B cell (primary cell): ENCODE measurements around the gene ADAMTS19. TPM values are rescaled to one million over a fixed set of nuclear protein-coding genes. Genes with fewer than 3 reads are reported as not detected.

ENCODE experiments used
- ATAC-seq: fragments of 200-7000 bp; cut with Tn5 transposase; one replicate; pipeline ENCODE4 v1.10.0; 2021; ENCODE audit warnings: low read depth, mild to moderate bottlenecking, moderate number of reproducible peaks, moderate library complexity
- CTCF ChIA-PET: fragments of 350-600 bp; sonication (Branson Sonifier 250); formaldehyde crosslinking; loops from one replicate; lab custom pipeline; 2021; ENCODE audit warnings: antibody characterized with exemption, inconsistent platforms; lab: Charles Lee
- POLR2A ChIA-PET: fragments of 350-600 bp; sonication (Branson Sonifier 250); formaldehyde crosslinking; loops from one replicate; lab custom pipeline; 2021; ENCODE audit warnings: antibody characterized with exemption; lab: Charles Lee
- DNase-seq: peaks from one replicate; pipeline ENCODE4 v3.0.0; 2013
- H2AFZ ChIP-seq: 2 replicates; pipeline ENCODE4 v1.6.1; 2012; ENCODE audit warnings: mild to moderate bottlenecking, low read depth, low read length; ENCODE audit not compliant: insufficient read depth, poor library complexity, severe bottlenecking
- H3K27ac ChIP-seq, 2 donors: 1 replicate in 1 of 2; 2 replicates in 1 of 2; pipeline ENCODE4 v1.5.1; 2012 to 2013; ENCODE audit warnings: low read length in 2 of 2, mild to moderate bottlenecking in 2 of 2, moderate library complexity in 1 of 2
- H3K27me3 ChIP-seq, 4 experiments: fragments of 200-600 bp in 1 of 4; sonication (generic) in 1 of 4; replicated peaks in 1 of 4; 1 replicate in 2 of 4; 2 replicates in 2 of 4; pipeline versions ENCODE4 v1.6.1 to v1.7.0; 2013 to 2016; ENCODE audit warnings: low read length in 3 of 4, mild to moderate bottlenecking in 2 of 4, mixed read lengths in 1 of 4, moderate library complexity in 1 of 4; ENCODE audit not compliant: insufficient read depth in 4 of 4, control insufficient read depth in 3 of 4; ENCODE audit errors: control extremely low read depth in 1 of 4
- H3K36me3 ChIP-seq, 2 experiments: replicated peaks in 1 of 2; 1 replicate in 1 of 2; 2 replicates in 1 of 2; pipeline versions ENCODE4 v1.6.1 to v1.7.1; 2013; ENCODE audit warnings: low read length in 1 of 2; ENCODE audit not compliant: insufficient read depth in 2 of 2, control insufficient read depth in 1 of 2; ENCODE audit errors: control extremely low read depth in 1 of 2, extremely low read depth in 1 of 2
- H3K4me1 ChIP-seq, 2 donors: fragments of 200-600 bp in 1 of 2; sonication (generic) in 1 of 2; 1 replicate in 1 of 2; 2 replicates in 1 of 2; pipeline versions ENCODE4 v1.5.1 to v1.6.1; 2013 to 2017; ENCODE audit warnings: low read length in 2 of 2; ENCODE audit not compliant: control insufficient read depth in 2 of 2, insufficient read depth in 2 of 2
- H3K4me2 ChIP-seq: replicated peaks from 2 replicates; pipeline ENCODE3; 2012; ENCODE audit warnings: mild to moderate bottlenecking, low read depth, low read length; ENCODE audit not compliant: poor library complexity, severe bottlenecking
- H3K4me3 ChIP-seq, 5 experiments: fragments of 200-600 bp in 1 of 5; sonication (generic) in 1 of 5; 1 replicate in 3 of 5; 2 replicates in 2 of 5; pipeline versions ENCODE4 v1.5.1 to v1.7.0; 2011 to 2016; ENCODE audit warnings: low read length in 4 of 5, mild to moderate bottlenecking in 4 of 5, low read depth in 2 of 5, control low read depth in 1 of 5, moderate library complexity in 1 of 5; ENCODE audit not compliant: insufficient read depth in 1 of 5; ENCODE audit errors: control extremely low read depth in 1 of 5, extremely low read depth in 1 of 5
- H3K79me2 ChIP-seq: fragments of 200-600 bp; sonication (generic); one replicate; pipeline ENCODE4 v1.6.0; 2016; ENCODE audit warnings: low read length; ENCODE audit not compliant: control insufficient read depth, insufficient read depth
- H3K9ac ChIP-seq: fragments of 200-600 bp; sonication (generic); 2 replicates; pipeline ENCODE4 v1.6.1; 2017; ENCODE audit warnings: mild to moderate bottlenecking, low read length, moderate library complexity
- H3K9me3 ChIP-seq, 3 donors: one replicate each; pipeline versions ENCODE4 v1.6.1 to v1.7.1; 2013; ENCODE audit warnings: low read length in 2 of 3; ENCODE audit not compliant: control insufficient read depth in 2 of 3, insufficient read depth in 1 of 3; ENCODE audit errors: control extremely low read depth in 1 of 3
- H4K20me1 ChIP-seq: 2 replicates; pipeline ENCODE4 v1.6.0; 2012; ENCODE audit warnings: mild to moderate bottlenecking, low read length; ENCODE audit not compliant: insufficient read depth, control insufficient read depth, poor library complexity, severe bottlenecking
- H3K27ac Mint-ChIP-seq: one replicate; pipeline ENCODE4 v1.8.0; 2021; ENCODE audit warnings: mixed read lengths
- H3K27me3 Mint-ChIP-seq: one replicate; pipeline ENCODE4 v1.8.0; 2021; ENCODE audit warnings: mixed read lengths
- H3K4me1 Mint-ChIP-seq: one replicate; pipeline ENCODE4 v1.8.0; 2021; ENCODE audit warnings: mixed read lengths
- H3K4me3 Mint-ChIP-seq: one replicate; pipeline ENCODE4 v1.8.0; 2021; ENCODE audit warnings: mixed read lengths
- H3K9me3 Mint-ChIP-seq: one replicate; pipeline ENCODE4 v1.8.0; 2022; ENCODE audit warnings: mixed read lengths; ENCODE audit not compliant: insufficient read depth
- EZH2 ChIP-seq: IDR thresholded peaks from 2 replicates; pipeline ENCODE4 v1.6.1; 2012; ENCODE audit warnings: borderline replicate concordance, low read depth, mild to moderate bottlenecking, moderate library complexity, low read length; ENCODE audit not compliant: insufficient read depth, poor library complexity, severe bottlenecking
- WGBS: methylation state at CpG from one replicate; pipeline ENCODE4 v1.1.5; 2013; ENCODE audit warnings: missing lambda C conversion rate; ENCODE audit not compliant: insufficient coverage; 5-methylcytosine and 5-hydroxymethylcytosine counted together
- intact Hi-C: fragments of 100-400 bp; cut with micrococcal nuclease; formaldehyde crosslinking; loops from one replicate; pipeline ENCODE4 v1.10.0; 2022
- polyA plus RNA-seq: library from polyadenylated mRNA; depleted of rRNA; stranded (reverse); fragments of >200 nt; gene quantifications from 2 replicates; pipeline ENCODE4 v1.2.3, GENCODE V29; 2012
- total RNA-seq, 2 donors: library from RNA; stranded (reverse); fragments of 120-200 nt in 1 of 2; gene quantifications; 1 replicate in 1 of 2; 2 replicates in 1 of 2; pipeline versions ENCODE4 v1.2.3 to v1.2.4, GENCODE V29; 2013 to 2022
- TF ChIP-seq, protein P1 (sequence below): fragments of 200-600 bp; IDR thresholded peaks from one replicate; pipeline ENCODE4 v1.8.0; 2022; ENCODE audit warnings: antibody characterized with exemption, mild to moderate bottlenecking

Gene ADAMTS19
- total and polyA plus RNA-seq, 2 donors (not counting 1 experiment from before 2014, with no cell fraction given) = not detected

- no peak overlapping the region for H3K27ac ChIP-seq
- WGBS = 40% methylated on average over 1 of the region's 1 CpG
- H4K20me1 ChIP-seq = no peaks in the 10 kb centered on the region
- no peak overlapping the region for H3K4me2 ChIP-seq
- H3K4me1 ChIP-seq = no peaks in the 10 kb centered on the region
- no peak overlapping the region for H3K9ac ChIP-seq
- ChIA-PET CTCF (no interaction called here), POLR2A (no interaction called here)
- H3K79me2 ChIP-seq = no peaks in the 10 kb centered on the region
- H3K9me3 ChIP-seq = no peaks in the 10 kb centered on the region
- TF ChIP-seq, protein P1, sequence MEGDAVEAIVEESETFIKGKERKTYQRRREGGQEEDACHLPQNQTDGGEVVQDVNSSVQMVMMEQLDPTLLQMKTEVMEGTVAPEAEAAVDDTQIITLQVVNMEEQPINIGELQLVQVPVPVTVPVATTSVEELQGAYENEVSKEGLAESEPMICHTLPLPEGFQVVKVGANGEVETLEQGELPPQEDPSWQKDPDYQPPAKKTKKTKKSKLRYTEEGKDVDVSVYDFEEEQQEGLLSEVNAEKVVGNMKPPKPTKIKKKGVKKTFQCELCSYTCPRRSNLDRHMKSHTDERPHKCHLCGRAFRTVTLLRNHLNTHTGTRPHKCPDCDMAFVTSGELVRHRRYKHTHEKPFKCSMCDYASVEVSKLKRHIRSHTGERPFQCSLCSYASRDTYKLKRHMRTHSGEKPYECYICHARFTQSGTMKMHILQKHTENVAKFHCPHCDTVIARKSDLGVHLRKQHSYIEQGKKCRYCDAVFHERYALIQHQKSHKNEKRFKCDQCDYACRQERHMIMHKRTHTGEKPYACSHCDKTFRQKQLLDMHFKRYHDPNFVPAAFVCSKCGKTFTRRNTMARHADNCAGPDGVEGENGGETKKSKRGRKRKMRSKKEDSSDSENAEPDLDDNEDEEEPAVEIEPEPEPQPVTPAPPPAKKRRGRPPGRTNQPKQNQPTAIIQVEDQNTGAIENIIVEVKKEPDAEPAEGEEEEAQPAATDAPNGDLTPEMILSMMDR = no peak
- TF ChIP-seq EZH2 = no peak
- H2AFZ ChIP-seq = no peak overlapping the region
- ATAC-seq (no peak), DNase-seq (no peak)
- Mint-ChIP-seq H3K27me3 (no peaks in the 10 kb centered on the region), H3K27ac (no peak overlapping the region), H3K4me1 (no peaks in the 10 kb centered on the region), H3K4me3 (no peak overlapping the region), H3K9me3 (no peaks in the 10 kb centered on the region)
- intact Hi-C loops = no loop called here
- no peak overlapping the region for H3K4me3 ChIP-seq
- no peaks in the 10 kb centered on the region for H3K27me3 ChIP-seq
- no peaks in the 10 kb centered on the region for H3K36me3 ChIP-seq
Observed at GRCh38 chr5:129716235-129716634, 256.1 kb downstream of the ADAMTS19 start.

DNA sequence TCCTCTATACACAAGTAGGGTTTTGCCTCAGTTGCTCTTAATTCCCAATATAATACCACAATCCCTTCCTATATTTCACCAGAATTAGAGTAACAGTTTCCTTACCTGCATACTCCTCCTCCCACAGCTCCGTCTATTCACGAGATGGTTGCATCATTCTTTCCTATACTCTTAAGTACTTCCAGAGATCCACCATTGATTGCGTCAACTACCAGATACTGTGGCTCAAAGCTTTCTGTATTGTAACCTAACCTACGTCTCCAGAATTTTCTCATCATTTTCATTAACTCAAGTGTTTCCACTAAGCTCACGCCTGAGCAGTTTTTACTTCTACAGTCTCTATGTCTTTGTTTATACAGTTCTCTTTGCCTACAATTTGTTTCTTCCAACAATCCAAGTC, 256.6 kb downstream of the ADAMTS19 start:
- H3K27me3 Mint-ChIP-seq = no peaks in the 10 kb centered on the region
- intact Hi-C loops = no loop called here
- H3K4me2 ChIP-seq = no peak overlapping the region
- H3K27ac ChIP-seq = no peak overlapping the region
- no peaks in the 10 kb centered on the region for H3K79me2 ChIP-seq
- no peak overlapping the region for H3K27ac Mint-ChIP-seq
- no peaks in the 10 kb centered on the region for H3K4me1 Mint-ChIP-seq
- H2AFZ ChIP-seq = no peak overlapping the region
- no peaks in the 10 kb centered on the region for H3K9me3 ChIP-seq
- ChIA-PET POLR2A (no interaction called here), CTCF (interaction anchor here (0.6 kb wide), 1 partner anchor 1045 kb away, joined by 5 read pairs; no protein-coding TSS in a partner anchor)
- no peak for TF ChIP-seq EZH2
- TF ChIP-seq, protein P1 = no peak
- DNase-seq (no peak), ATAC-seq (no peak)
- H3K4me3 Mint-ChIP-seq = no peak overlapping the region
- H3K27me3 ChIP-seq = no peaks in the 10 kb centered on the region
- no peak overlapping the region for H3K4me3 ChIP-seq
- H3K9me3 Mint-ChIP-seq = no peaks in the 10 kb centered on the region
- H4K20me1 ChIP-seq = no peaks in the 10 kb centered on the region
- H3K9ac ChIP-seq = no peak overlapping the region
- no peaks in the 10 kb centered on the region for H3K4me1 ChIP-seq
- WGBS = 97% methylated on average over 5 of the region's 5 CpGs
- no peaks in the 10 kb centered on the region for H3K36me3 ChIP-seq
